Mucosa of descending colon (tissue), 3 donors: ENCODE data around the gene APH1A. TPM values are rescaled to one million over a fixed set of nuclear protein-coding genes. Genes with fewer than 3 reads are reported as not detected.

ENCODE experiments used
- ATAC-seq: fragments of 200-7000 bp; cut with Tn5 transposase; one replicate; pipeline ENCODE4 v1.9.1; 2020; ENCODE audit warnings: mild to moderate bottlenecking, moderate library complexity
- DNase-seq, 3 donors: peaks; one replicate each; pipeline ENCODE4 v3.0.0-alpha.2; 2020
- H3K36me3 ChIP-seq: fragments of 200-600 bp; one replicate; pipeline ENCODE4 v1.8.0; 2021; ENCODE audit warnings: low read depth, mild to moderate bottlenecking
- H3K4me1 ChIP-seq: fragments of 200-600 bp; one replicate; pipeline ENCODE4 v1.8.0; 2021; ENCODE audit warnings: low read depth, mild to moderate bottlenecking
- H3K4me3 ChIP-seq: fragments of 200-600 bp; one replicate; pipeline ENCODE4 v1.8.0; 2021; ENCODE audit warnings: mild to moderate bottlenecking
- H3K9me3 ChIP-seq: fragments of 200-600 bp; one replicate; pipeline ENCODE4 v1.8.0; 2021; ENCODE audit warnings: mild to moderate bottlenecking
- CTCF ChIP-seq: fragments of 200-600 bp; IDR thresholded peaks from one replicate; pipeline ENCODE4 v1.8.0; 2022; ENCODE audit warnings: antibody characterized with exemption, mild to moderate bottlenecking
- intact Hi-C, 2 donors: fragments of 100-400 bp; cut with DNase I in 1 of 2; cut with micrococcal nuclease in 1 of 2; formaldehyde crosslinking; loops; one replicate each; pipeline versions ENCODE4 v1.11.0 to v1.11.1; 2022; cut with DNase I, micrococcal nuclease
- total RNA-seq, 3 donors: library from RNA; stranded (reverse); fragmentation: NEBNext Ultra II Directional in 2 of 3; extraction: Animal tissue kit (Norgen Biotek cat#: 25700) in 2 of 3; gene quantifications; one replicate each; pipeline versions ENCODE4 v1.2.1 to v1.2.4, GENCODE V29; 2021 to 2023
- donor health status: DM: no; HTN: no; CAD: no; lungs with moderate emphysema.
- donor health status: DM: no; HTN: no; CAD: no.
- donor health status: DM: no; HTN: yes; CAD: no.

The APH1A gene
- total RNA-seq, 3 donors from 2014 or later, result 128 to 212 (median 188) TPM

GRCh38 chr1:150288382-150288781 is 19.6 kb upstream of the APH1A start:
- Histone ChIP-seq H3K9me3 (no peaks in the 10 kb centered on the region), H3K4me3 (no peak overlapping the region), H3K4me1 (no peaks in the 10 kb centered on the region), H3K36me3 (no peaks in the 10 kb centered on the region)
- no peak for TF ChIP-seq CTCF
- intact Hi-C loops, result no loop called here
- ATAC-seq (no peak), DNase-seq (no peak)

- ATAC-seq, result no peak
- H3K4me3 ChIP-seq, result no peak overlapping the region
- H3K36me3 ChIP-seq, result no peaks in the 10 kb centered on the region
- intact Hi-C loops, result no loop called here
- no peak for DNase-seq
- peaks cover 19% of the 10 kb centered on the region for H3K4me1 ChIP-seq
- no peak for TF ChIP-seq CTCF
- H3K9me3 ChIP-seq, result no peaks in the 10 kb centered on the region
Measured at GRCh38 chr1:150283260-150283659, 14.4 kb upstream of the APH1A start.

- no peak overlapping the region for H3K4me3 ChIP-seq
- intact Hi-C loops, result no loop called here
- no peaks in the 10 kb centered on the region for H3K36me3 ChIP-seq
- DNase-seq, result no peak
- H3K9me3 ChIP-seq, result no peaks in the 10 kb centered on the region
- H3K4me1 ChIP-seq, result peaks cover 19% of the 10 kb centered on the region
- no peak for TF ChIP-seq CTCF
- no peak for ATAC-seq
Measured at GRCh38 chr1:150282558-150282958, 13.7 kb upstream of the APH1A start.

- no peaks in the 10 kb centered on the region for H3K36me3 ChIP-seq
- no peak within 1 kb of the TSS for H3K4me3 ChIP-seq
- H3K4me1 ChIP-seq, result peaks cover 19% of the 10 kb centered on the region
- DNase-seq (peak; percentile 75 to 88 (median 83)), ATAC-seq (peak; percentile 84)
- TF ChIP-seq CTCF, result no peak
- intact Hi-C loops, result no loop called here
- no peaks in the 10 kb centered on the region for H3K9me3 ChIP-seq
Measured at GRCh38 chr1:150281758-150282557, 13.1 kb upstream of the APH1A start, which contains the start of gene CIART. Gene CIART (plus strand): TSS chr1:150282554. CDS start chr1:150283268, 714 bp downstream.

GRCh38 chr1:150281221-150281757 is 12.5 kb upstream of the APH1A start:
- intact Hi-C loops, result no loop called here
- Histone ChIP-seq H3K36me3 (no peaks in the 10 kb centered on the region), H3K4me3 (no peak overlapping the region), H3K9me3 (no peaks in the 10 kb centered on the region), H3K4me1 (peaks cover 19% of the 10 kb centered on the region)
- peak; percentile 74 for ATAC-seq
- DNase-seq, result peak; percentile 62 to 87 (median 71)
- peak; percentile 55 for TF ChIP-seq CTCF
